Measurements from ENCODE around the gene FER1L5. TPM values are rescaled to one million over a fixed set of nuclear protein-coding genes. Genes with fewer than 3 reads are reported as not detected.
"Not testable (repeated sequence)": the region's sequence is repeated elsewhere in the genome, so short reads cannot be mapped to it uniquely, and the experiment has no call there.

FER1L5 gene
- total RNA-seq, 4 donors from 2014 or later = not detected

- TF ChIP-seq CTCF (IDR thresholded peaks at IDR 0.05) = no peak
- ATAC-seq (ENCODE audit: low FRiP score) (no peak), DNase-seq (ENCODE audit: low spot score) (no peak)
Observed at GRCh38 chr2:96649342-96649741, 6.8 kb downstream of the FER1L5 start.

- ATAC-seq (ENCODE audit: low FRiP score) (no peak), DNase-seq (ENCODE audit: low spot score) (no peak)
- TF ChIP-seq CTCF (IDR thresholded peaks at IDR 0.05) = no peak
Observed at GRCh38 chr2:96651793-96652192, 9.2 kb downstream of the FER1L5 start.

GRCh38 chr2:96654791-96655190 is 12.2 kb downstream of the FER1L5 start:
- not testable (repeated sequence) for DNase-seq (ENCODE audit: low spot score); ATAC-seq (ENCODE audit: low FRiP score)

GRCh38 chr2:96655526-96655925 is 13.0 kb downstream of the FER1L5 start:
- no peak for TF ChIP-seq CTCF (IDR thresholded peaks at IDR 0.05)
- ATAC-seq (ENCODE audit: low FRiP score) = no peak

GRCh38 chr2:96656540-96656939 is 14.0 kb downstream of the FER1L5 start:
- no peak for DNase-seq (ENCODE audit: low spot score)
- no peak for ATAC-seq (ENCODE audit: low FRiP score)
- no peak for TF ChIP-seq CTCF (IDR thresholded peaks at IDR 0.05)

More at GRCh38 chr2:96655526-96655925, 13.0 kb downstream of the FER1L5 start:
- DNase-seq (ENCODE audit: low spot score) = no peak

- DNase-seq (ENCODE audit: low spot score) (no peak), ATAC-seq (ENCODE audit: low FRiP score) (no peak)
- no peak for TF ChIP-seq CTCF (IDR thresholded peaks at IDR 0.05)
Observed at GRCh38 chr2:96661324-96661723, 18.8 kb downstream of the FER1L5 start.

GRCh38 chr2:96662360-96662759 is 19.8 kb downstream of the FER1L5 start:
- no peak for DNase-seq (ENCODE audit: low spot score)
- ATAC-seq (ENCODE audit: low FRiP score) = no peak
- TF ChIP-seq CTCF (IDR thresholded peaks at IDR 0.05) = no peak

GRCh38 chr2:96663177-96663576 is 20.6 kb downstream of the FER1L5 start:
- no peak for TF ChIP-seq CTCF (IDR thresholded peaks at IDR 0.05)
- ATAC-seq (ENCODE audit: low FRiP score) = no peak
- DNase-seq (ENCODE audit: low spot score) = no peak

Data from omental fat pad (tissue), 4 donors.